Progenitor cell of endocrine pancreas (in vitro differentiated cells): ENCODE data around the gene PRKCE. TPM values are rescaled to one million over a fixed set of nuclear protein-coding genes. Genes with fewer than 3 reads are reported as not detected.

Source experiments
- DNase-seq: peaks from one replicate; pipeline ENCODE4 v3.0.0; 2021; ENCODE audit warnings: low spot score; ENCODE audit not compliant: unreplicated experiment
- H3K27ac Mint-ChIP-seq: 2 replicates; pipeline ENCODE4 v1.8.0; 2021; ENCODE audit warnings: mild to moderate bottlenecking, moderate library complexity, mixed read lengths
- H3K27me3 Mint-ChIP-seq: 2 replicates; pipeline ENCODE4 v1.8.0; 2021; ENCODE audit warnings: mixed read lengths
- H3K36me3 Mint-ChIP-seq: 2 replicates; pipeline ENCODE4 v1.8.0; 2022; ENCODE audit warnings: mixed read lengths; ENCODE audit not compliant: insufficient read depth
- H3K4me1 Mint-ChIP-seq: 2 replicates; pipeline ENCODE4 v1.8.0; 2021; ENCODE audit warnings: low read depth, mixed read lengths
- H3K4me3 Mint-ChIP-seq: 2 replicates; pipeline ENCODE4 v1.8.0; 2021; ENCODE audit warnings: low read depth, mild to moderate bottlenecking, moderate library complexity, mixed read lengths
- H3K9me3 Mint-ChIP-seq: 2 replicates; pipeline ENCODE4 v1.8.0; 2021; ENCODE audit warnings: low read depth, mixed read lengths
- total RNA-seq: library from RNA; stranded (reverse); gene quantifications from 2 replicates; pipeline ENCODE4 v1.2.1, GENCODE V29; 2021
- TF ChIP-seq, protein P1 (sequence below): fragments of 200-600 bp; sonication (generic); IDR thresholded peaks from one replicate; pipeline ENCODE4 v1.5.0; 2021; ENCODE audit warnings: antibody characterized with exemption, mild to moderate bottlenecking; ENCODE audit not compliant: unreplicated experiment

The PRKCE gene
- total RNA-seq, 1 donor from 2014 or later: 4.2 TPM

DNA sequence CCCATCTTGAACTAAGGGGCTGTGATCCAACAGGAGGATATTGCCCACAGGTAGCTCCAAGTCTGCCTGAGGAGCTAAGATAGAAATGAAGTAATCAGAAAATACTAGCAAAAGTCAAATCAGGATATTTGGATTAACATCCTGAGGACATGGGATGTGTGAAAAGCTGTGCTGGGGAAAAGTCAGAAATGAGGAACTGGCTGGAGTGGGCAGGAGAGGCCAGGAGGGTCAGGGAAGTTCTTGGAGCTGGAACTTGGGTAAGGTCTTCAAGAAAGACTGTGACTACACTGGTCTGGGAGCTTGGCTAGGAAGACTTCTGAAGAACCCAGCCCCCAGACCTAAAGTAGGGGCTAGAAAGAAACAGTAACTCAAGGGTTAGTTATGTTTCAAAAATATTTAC, 250.9 kb downstream of the PRKCE start:
- Mint-ChIP-seq H3K36me3 (no peaks in the 10 kb centered on the region), H3K4me3 (no peak overlapping the region), H3K27ac (no peak overlapping the region), H3K4me1 (no peaks in the 10 kb centered on the region), H3K9me3 (no peaks in the 10 kb centered on the region), H3K27me3 (peaks cover 46% of the 10 kb centered on the region)
- TF ChIP-seq, protein P1, sequence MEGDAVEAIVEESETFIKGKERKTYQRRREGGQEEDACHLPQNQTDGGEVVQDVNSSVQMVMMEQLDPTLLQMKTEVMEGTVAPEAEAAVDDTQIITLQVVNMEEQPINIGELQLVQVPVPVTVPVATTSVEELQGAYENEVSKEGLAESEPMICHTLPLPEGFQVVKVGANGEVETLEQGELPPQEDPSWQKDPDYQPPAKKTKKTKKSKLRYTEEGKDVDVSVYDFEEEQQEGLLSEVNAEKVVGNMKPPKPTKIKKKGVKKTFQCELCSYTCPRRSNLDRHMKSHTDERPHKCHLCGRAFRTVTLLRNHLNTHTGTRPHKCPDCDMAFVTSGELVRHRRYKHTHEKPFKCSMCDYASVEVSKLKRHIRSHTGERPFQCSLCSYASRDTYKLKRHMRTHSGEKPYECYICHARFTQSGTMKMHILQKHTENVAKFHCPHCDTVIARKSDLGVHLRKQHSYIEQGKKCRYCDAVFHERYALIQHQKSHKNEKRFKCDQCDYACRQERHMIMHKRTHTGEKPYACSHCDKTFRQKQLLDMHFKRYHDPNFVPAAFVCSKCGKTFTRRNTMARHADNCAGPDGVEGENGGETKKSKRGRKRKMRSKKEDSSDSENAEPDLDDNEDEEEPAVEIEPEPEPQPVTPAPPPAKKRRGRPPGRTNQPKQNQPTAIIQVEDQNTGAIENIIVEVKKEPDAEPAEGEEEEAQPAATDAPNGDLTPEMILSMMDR: no peak
- DNase-seq: no peak

DNA sequence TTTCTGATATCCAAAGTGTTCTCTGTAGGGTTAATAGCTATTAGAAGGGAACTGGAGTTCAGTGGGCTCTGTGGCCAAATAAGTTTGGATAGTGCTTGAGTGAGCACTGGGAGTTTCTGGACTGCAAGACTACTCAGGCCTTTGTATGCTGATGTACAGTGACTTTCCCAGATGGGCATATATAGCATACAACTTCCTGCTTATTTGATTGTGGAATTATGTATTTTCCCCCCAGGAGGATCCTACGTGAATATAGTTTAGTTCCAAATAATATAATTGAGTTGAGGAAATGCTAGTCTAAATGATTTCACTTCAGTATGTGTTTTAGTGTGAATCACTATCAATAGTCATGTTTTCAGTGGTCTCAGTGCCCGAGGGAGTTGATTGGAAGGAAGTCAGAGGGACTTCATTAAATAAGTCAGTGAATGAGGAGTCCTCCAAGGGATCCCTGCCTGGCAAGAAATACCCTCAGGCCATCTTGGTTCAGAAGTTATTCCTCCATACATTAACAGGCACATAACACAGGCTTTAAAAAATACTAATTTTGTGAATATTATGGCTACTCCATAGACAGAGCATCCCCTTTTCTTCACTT, 251.4 kb downstream of the PRKCE start:
- no peaks in the 10 kb centered on the region for H3K4me1 Mint-ChIP-seq
- H3K27ac Mint-ChIP-seq: no peak overlapping the region
- H3K9me3 Mint-ChIP-seq: no peaks in the 10 kb centered on the region

DNA sequence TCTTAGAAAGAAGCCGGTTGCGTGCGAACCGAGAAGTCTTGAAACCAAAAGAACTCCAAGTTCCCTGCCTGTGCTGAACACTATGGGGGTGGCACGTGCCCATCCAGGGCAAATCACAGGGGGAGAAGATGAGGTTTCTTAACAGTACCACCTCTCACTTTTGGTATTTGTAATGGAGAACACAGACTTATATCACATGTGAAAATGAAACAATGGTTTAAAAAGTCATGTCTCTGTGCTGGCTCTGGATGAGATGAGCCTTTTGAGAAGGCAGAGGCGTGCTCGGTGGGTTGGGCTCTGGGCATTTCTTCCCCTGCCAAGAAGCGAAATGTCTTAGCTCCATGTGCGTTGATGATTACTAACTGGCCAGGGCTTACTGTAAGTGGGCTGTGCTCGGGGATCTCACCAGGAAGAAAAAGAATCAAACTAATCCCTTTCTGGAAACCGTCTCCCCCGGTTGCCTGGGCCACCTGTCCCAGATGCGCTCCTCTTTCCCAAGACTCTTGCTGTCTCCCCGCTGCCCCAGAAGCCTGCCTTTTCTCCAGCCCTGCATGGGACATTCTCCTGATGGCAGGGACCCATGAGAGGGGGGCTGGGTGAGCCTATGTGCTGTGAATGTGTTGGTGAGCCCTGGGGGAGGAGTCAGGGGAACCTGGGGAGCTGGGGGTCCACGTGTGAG, 252.9 kb downstream of the PRKCE start:
- Mint-ChIP-seq H3K9me3 (no peaks in the 10 kb centered on the region), H3K36me3 (no peaks in the 10 kb centered on the region), H3K4me1 (no peaks in the 10 kb centered on the region), H3K27ac (no peak overlapping the region), H3K4me3 (no peak overlapping the region), H3K27me3 (peaks cover 61% of the 10 kb centered on the region)
- TF ChIP-seq, protein P1: no peak
- no peak for DNase-seq

More for the DNA sequence above, 251.4 kb downstream of the PRKCE start:
- H3K36me3 Mint-ChIP-seq: no peaks in the 10 kb centered on the region
- peaks cover 51% of the 10 kb centered on the region for H3K27me3 Mint-ChIP-seq
- no peak for DNase-seq
- no peak overlapping the region for H3K4me3 Mint-ChIP-seq
- TF ChIP-seq, protein P1: no peak

DNA sequence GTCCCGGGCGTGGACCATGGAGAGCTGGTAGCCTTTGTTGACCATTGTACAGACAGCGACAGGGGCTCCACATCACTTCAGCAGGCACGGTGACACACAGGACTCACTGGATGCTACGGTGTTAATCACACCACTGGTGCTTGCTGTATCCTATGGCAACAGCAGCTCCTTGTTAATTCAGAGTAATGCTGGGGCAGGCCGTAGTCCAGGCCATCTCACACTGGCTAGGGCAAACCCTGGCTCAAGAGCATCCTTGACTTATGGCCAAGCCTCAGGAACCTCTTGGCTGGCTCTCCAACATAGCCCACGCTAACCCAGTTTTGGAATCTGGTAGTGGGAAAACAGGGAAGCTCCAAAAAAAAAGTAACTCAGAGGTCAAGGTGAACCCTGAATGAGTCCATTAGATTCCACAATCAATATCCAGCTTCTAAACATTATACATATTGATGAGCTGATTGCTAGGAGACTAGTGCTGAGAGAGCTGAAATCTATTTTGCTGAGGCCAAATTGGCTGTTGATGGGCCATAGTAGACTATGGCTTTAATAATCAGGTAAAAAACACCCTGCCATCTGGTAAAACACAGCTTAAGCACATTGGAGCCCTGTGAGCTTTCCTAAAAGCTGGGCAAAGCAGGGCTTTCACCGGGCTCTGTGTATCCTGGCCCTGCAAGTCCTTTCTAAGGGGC, 253.6 kb downstream of the PRKCE start:
- no peaks in the 10 kb centered on the region for H3K4me1 Mint-ChIP-seq
- no peak overlapping the region for H3K27ac Mint-ChIP-seq
- no peaks in the 10 kb centered on the region for H3K9me3 Mint-ChIP-seq
- H3K36me3 Mint-ChIP-seq: no peaks in the 10 kb centered on the region
- peaks cover 61% of the 10 kb centered on the region for H3K27me3 Mint-ChIP-seq
- H3K4me3 Mint-ChIP-seq: no peak overlapping the region
- DNase-seq: no peak
- TF ChIP-seq, protein P1: no peak

DNA sequence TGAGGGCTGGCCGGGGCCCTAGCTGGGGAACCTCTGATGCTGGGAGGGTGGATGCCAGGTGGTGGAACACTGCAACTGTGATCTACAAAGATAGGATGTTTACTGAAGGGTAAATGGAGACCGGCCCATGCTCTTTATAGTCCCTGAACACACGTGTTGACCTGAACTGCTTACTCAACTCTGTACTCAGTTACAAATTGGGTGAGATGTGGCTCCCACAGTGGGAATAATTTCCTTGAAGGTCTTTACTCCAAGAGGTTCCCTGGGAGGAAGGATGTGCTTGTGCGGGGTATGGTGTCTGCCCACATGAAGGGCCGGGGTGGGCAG, 254.1 kb downstream of the PRKCE start:
- TF ChIP-seq, protein P1: no peak
- Mint-ChIP-seq H3K36me3 (no peaks in the 10 kb centered on the region), H3K9me3 (no peaks in the 10 kb centered on the region), H3K27me3 (peaks cover 61% of the 10 kb centered on the region), H3K4me1 (peaks cover 1% of the 10 kb centered on the region), H3K27ac (no peak overlapping the region), H3K4me3 (no peak overlapping the region)
- DNase-seq: no peak
